ENCODE measurements around the gene NDUFAB1.
"Not testable (repeated sequence)": the region's sequence is repeated elsewhere in the genome, so short reads cannot be mapped to it uniquely, and the experiment has no call there.

NDUFAB1 gene

GRCh38 chr16:23549938-23550337 is 46.2 kb downstream of the NDUFAB1 start:
- no peak for DNase-seq

GRCh38 chr16:23544436-23544835 is 51.7 kb downstream of the NDUFAB1 start:
- no peak for DNase-seq

GRCh38 chr16:23540817-23541178 is 55.3 kb downstream of the NDUFAB1 start:
- DNase-seq, result not testable (repeated sequence)

GRCh38 chr16:23539984-23540816 is 55.9 kb downstream of the NDUFAB1 start:
- peak; percentile 91 for DNase-seq

GRCh38 chr16:23538919-23539278 is 57.2 kb downstream of the NDUFAB1 start:
- DNase-seq, result no peak

GRCh38 chr16:23537390-23537789 is 58.7 kb downstream of the NDUFAB1 start:
- no peak for DNase-seq

- DNase-seq, result no peak
These were observed 60.2 kb downstream of the NDUFAB1 start for GRCh38 chr16:23535901-23536300.

- DNase-seq, result no peak
These were observed 61.0 kb downstream of the NDUFAB1 start for GRCh38 chr16:23534868-23535860.

- no peak for DNase-seq
These were observed 63.7 kb downstream of the NDUFAB1 start for GRCh38 chr16:23532448-23532847.

All from NCI-H510A treated with DMSO at 0.1 percent for 48 hours (cell line).